H1 (cell line): ENCODE measurements around the gene ARID5B. TPM values are rescaled to one million over a fixed set of nuclear protein-coding genes. Genes with fewer than 3 reads are reported as not detected.

Experiments used
- CTCF ChIA-PET: fragments of 300-600 bp; sonication (Branson Sonifier 250); formaldehyde crosslinking; loops from one replicate; lab custom pipeline; 2021; ENCODE audit not compliant: partially characterized antibody; lab: Charles Lee
- POLR2A ChIA-PET: fragments of 300-600 bp; sonication (Branson Sonifier 250); formaldehyde crosslinking; loops from one replicate; lab custom pipeline; 2021; ENCODE audit warnings: inconsistent platforms; ENCODE audit not compliant: partially characterized antibody; lab: Charles Lee
- DNase-seq, 2 experiments: peaks; one replicate each; pipeline versions ENCODE4 v3.0.0 to v3.0.0-alpha.2; 2010 to 2022; ENCODE audit warnings: low spot score in 2 of 2, low read depth in 1 of 2, mixed read lengths in 1 of 2
- FAIRE-seq: peaks from 2 replicates; lab custom pipeline; 2011; peaks lifted over from hg19 to GRCh38; lab: Jason Lieb, UNC
- H2AFZ ChIP-seq: 2 replicates; pipeline ENCODE4 v1.8.1; 2012; ENCODE audit warnings: low read length, inconsistent platforms
- H2AK5ac ChIP-seq: 2 replicates; pipeline ENCODE4 v1.6.1; 2013; ENCODE audit warnings: low read depth, low read length
- H2BK120ac ChIP-seq: replicated peaks from 2 replicates; pipeline ENCODE3; 2013; ENCODE audit warnings: low read depth, low read length, inconsistent platforms
- H2BK12ac ChIP-seq: 2 replicates; pipeline ENCODE4 v1.6.1; 2013; ENCODE audit warnings: low read depth, low read length
- H2BK15ac ChIP-seq: 2 replicates; pipeline ENCODE4 v1.6.1; 2013; ENCODE audit warnings: low read length
- H2BK20ac ChIP-seq: 2 replicates; pipeline ENCODE4 v1.6.1; 2013; ENCODE audit warnings: low read length
- H2BK5ac ChIP-seq: 2 replicates; pipeline ENCODE4 v1.6.1; 2013; ENCODE audit warnings: low read depth, low read length
- H3K14ac ChIP-seq: 2 replicates; pipeline ENCODE4 v1.6.1; 2013; ENCODE audit warnings: inconsistent platforms; ENCODE audit not compliant: insufficient read length
- H3K18ac ChIP-seq: 2 replicates; pipeline ENCODE4 v1.6.1; 2013; ENCODE audit warnings: low read length; ENCODE audit errors: extremely low read depth
- H3K23ac ChIP-seq: 2 replicates; pipeline ENCODE4 v1.6.1; 2013; ENCODE audit warnings: inconsistent platforms; ENCODE audit not compliant: insufficient read length
- H3K23me2 ChIP-seq: 2 replicates; pipeline ENCODE4 v1.6.1; 2013; ENCODE audit warnings: low read depth, low read length
- H3K27ac ChIP-seq: 2 replicates; pipeline ENCODE4 v1.6.1; 2011; ENCODE audit warnings: low read depth, low read length, inconsistent platforms
- H3K27me3 ChIP-seq, 4 experiments: replicated peaks in 1 of 4; 1 replicate in 1 of 4; 2 replicates in 3 of 4; pipeline versions ENCODE4 v1.6.1 to v1.8.1; 2011 to 2013; ENCODE audit warnings: low read length in 3 of 4, mild to moderate bottlenecking in 3 of 4, inconsistent platforms in 2 of 4, mixed read lengths in 2 of 4, moderate library complexity in 1 of 4; ENCODE audit not compliant: control insufficient read depth in 3 of 4, insufficient read depth in 3 of 4; ENCODE audit errors: extremely low read depth in 1 of 4
- H3K36me3 ChIP-seq, 4 experiments: 2 replicates each; pipeline versions ENCODE4 v1.6.1 to v1.8.1; 2011 to 2013; ENCODE audit warnings: mild to moderate bottlenecking in 4 of 4, low read length in 3 of 4, moderate library complexity in 2 of 4, control low read depth in 1 of 4, inconsistent platforms in 1 of 4; ENCODE audit not compliant: insufficient read depth in 4 of 4, control insufficient read depth in 2 of 4
- H3K4ac ChIP-seq: replicated peaks from 2 replicates; pipeline ENCODE3; 2013; ENCODE audit warnings: low read length, low read depth, mixed read lengths, inconsistent platforms; ENCODE audit not compliant: insufficient read length
- H3K4me1 ChIP-seq, 4 experiments: replicated peaks in 1 of 4; 1 replicate in 1 of 4; 2 replicates in 3 of 4; pipeline versions ENCODE4 v1.6.1 to v1.8.1; 2011 to 2013; ENCODE audit warnings: low read length in 3 of 4, inconsistent platforms in 2 of 4, mixed read lengths in 1 of 4; ENCODE audit not compliant: insufficient read depth in 4 of 4, control insufficient read depth in 3 of 4
- H3K4me2 ChIP-seq, 2 experiments: 2 replicates each; pipeline versions ENCODE4 v1.6.1 to v1.8.1; 2011 to 2013; ENCODE audit warnings: low read depth in 2 of 2, low read length in 2 of 2, control low read depth in 1 of 2, inconsistent platforms in 1 of 2, mild to moderate bottlenecking in 1 of 2; ENCODE audit not compliant: insufficient read depth in 1 of 2
- H3K4me3 ChIP-seq, 4 experiments: fragments of 200-600, 300-600 bp in 1 of 4; sonication (generic), shearing (Covaris generic), sonication (Bioruptor Twin) in 1 of 4; 2 replicates each; pipeline versions ENCODE4 v1.5.1 to v1.8.1; 2011 to 2016; ENCODE audit warnings: low read length in 4 of 4, low read depth in 3 of 4, control low read depth in 2 of 4, inconsistent platforms in 2 of 4, mild to moderate bottlenecking in 2 of 4, mixed read lengths in 1 of 4, moderate library complexity in 1 of 4; ENCODE audit not compliant: insufficient read depth in 2 of 4; ENCODE audit errors: extremely low read depth in 1 of 4
- H3K56ac ChIP-seq: replicated peaks from 2 replicates; pipeline ENCODE3; 2013; ENCODE audit warnings: low read depth, mild to moderate bottlenecking, mixed read lengths, low read length, inconsistent platforms; ENCODE audit not compliant: insufficient read length
- H3K79me1 ChIP-seq: 2 replicates; pipeline ENCODE4 v1.6.1; 2013; ENCODE audit warnings: low read depth, low read length, control low read depth
- H3K79me2 ChIP-seq, 2 experiments: 2 replicates each; pipeline versions ENCODE4 v1.6.1 to v1.8.1; 2012 to 2013; ENCODE audit warnings: low read length in 2 of 2, mild to moderate bottlenecking in 2 of 2, inconsistent platforms in 1 of 2; ENCODE audit not compliant: insufficient read depth in 2 of 2, control insufficient read depth in 1 of 2
- H3K9ac ChIP-seq, 4 experiments: replicated peaks in 1 of 4; 1 replicate in 1 of 4; 2 replicates in 3 of 4; pipeline versions ENCODE4 v1.6.1 to v1.8.1; 2011 to 2013; ENCODE audit warnings: low read depth in 3 of 4, low read length in 3 of 4, control low read depth in 2 of 4, mild to moderate bottlenecking in 2 of 4, moderate library complexity in 2 of 4, inconsistent platforms in 1 of 4; ENCODE audit errors: extremely low read depth in 1 of 4
- H3K9me3 ChIP-seq, 2 experiments: 2 replicates each; pipeline versions ENCODE4 v1.6.1 to v1.8.1; 2012 to 2013; ENCODE audit warnings: mild to moderate bottlenecking in 2 of 2, moderate library complexity in 2 of 2, control low read depth in 1 of 2, inconsistent platforms in 1 of 2, low read depth in 1 of 2, low read length in 1 of 2, mixed read lengths in 1 of 2; ENCODE audit not compliant: insufficient read depth in 2 of 2
- H4K20me1 ChIP-seq, 2 experiments: replicated peaks in 1 of 2; 2 replicates each; pipeline versions ENCODE3 to v1.8.1; 2011 to 2013; ENCODE audit warnings: inconsistent platforms in 2 of 2, low read length in 2 of 2, mild to moderate bottlenecking in 1 of 2; ENCODE audit not compliant: insufficient read depth in 2 of 2, control insufficient read depth in 1 of 2
- H4K5ac ChIP-seq: 2 replicates; pipeline ENCODE4 v1.6.1; 2013; ENCODE audit warnings: low read length, low read depth, mixed read lengths, inconsistent platforms; ENCODE audit not compliant: insufficient read length
- H4K8ac ChIP-seq: 2 replicates; pipeline ENCODE4 v1.8.0; 2013; ENCODE audit warnings: mild to moderate bottlenecking, moderate library complexity, low read length, inconsistent platforms; ENCODE audit not compliant: insufficient read depth; ENCODE audit errors: extremely low read depth
- H4K91ac ChIP-seq: replicated peaks from 2 replicates; pipeline ENCODE3; 2013; ENCODE audit warnings: low read length, mixed read lengths, inconsistent platforms; ENCODE audit not compliant: insufficient read length
- ASH2L ChIP-seq: fragments of 200-600, 300-600 bp; sonication (generic); IDR thresholded peaks from one replicate; pipeline ENCODE4 v1.7.1; 2017; ENCODE audit warnings: low read length
- BACH1 ChIP-seq: IDR thresholded peaks from 2 replicates; pipeline ENCODE4 v1.6.1; 2012; ENCODE audit warnings: low read length, improper control_type of control experiment
- CBX5 ChIP-seq: fragments of 300-800, 300-1000 bp; sonication (generic); IDR thresholded peaks from 2 replicates; pipeline ENCODE4 v1.7.1; 2016; ENCODE audit warnings: antibody characterized with exemption, low read length, low read depth
- CBX8 ChIP-seq: fragments of 300-800, 300-1000 bp; sonication (generic); IDR thresholded peaks from 2 replicates; pipeline ENCODE4 v1.7.1; 2016; ENCODE audit warnings: low read depth, low read length, borderline replicate concordance
- HDAC6 ChIP-seq: IDR thresholded peaks from one replicate; pipeline ENCODE4 v1.7.1; 2012; ENCODE audit warnings: low read depth, mild to moderate bottlenecking, inconsistent platforms, low read length, moderate library complexity
- KDM4A ChIP-seq: IDR thresholded peaks from one replicate; pipeline ENCODE4 v1.7.1; 2012; ENCODE audit warnings: low read depth, mild to moderate bottlenecking, moderate library complexity, low read length, inconsistent platforms; ENCODE audit not compliant: severe bottlenecking
- SIRT6 ChIP-seq: IDR thresholded peaks from one replicate; pipeline ENCODE4 v1.7.1; 2012; ENCODE audit warnings: low read length, inconsistent platforms
- SP2 ChIP-seq: IDR thresholded peaks from 2 replicates; pipeline ENCODE4 v1.6.1; 2012; ENCODE audit warnings: mild to moderate bottlenecking, low read length, inconsistent platforms
- TEAD4 ChIP-seq: IDR thresholded peaks from 2 replicates; pipeline ENCODE4 v1.6.1; 2012; ENCODE audit warnings: low read depth, low read length, inconsistent platforms, mixed read lengths
- WGBS, 2 experiments: shearing (Covaris generic) in 1 of 2; methylation state at CpG; one replicate each; pipeline versions ENCODE4 v1.1.6 to v1.1.7; 2013 to 2015; ENCODE audit warnings: low lambda C conversion rate in 2 of 2, mixed read lengths in 2 of 2, inconsistent platforms in 1 of 2, low coverage in 1 of 2, missing lambda C conversion rate in 1 of 2; ENCODE audit not compliant: insufficient replicate concordance in 2 of 2, insufficient coverage in 1 of 2, insufficient read length in 1 of 2; ENCODE audit errors: extremely low coverage in 1 of 2, missing lambda C conversion rate in 1 of 2; 5-methylcytosine and 5-hydroxymethylcytosine counted together
- polyA plus RNA-seq, 7 experiments: library from polyadenylated mRNA; depleted of rRNA in 3 of 7; stranded (reverse) in 5 of 7; unstranded in 2 of 7; fragments of >200 nt in 5 of 7; fragments of 200-250 nt in 2 of 7; gene quantifications; 1 replicate in 5 of 7; 2 replicates in 1 of 7; 4 replicates in 1 of 7; pipeline versions ENCODE4 v1.2.1 to v1.2.3, GENCODE V29; 2011 to 2013; ENCODE audit warnings: missing spikeins in 2 of 7, mixed read lengths in 2 of 7
- total RNA-seq: library from RNA; stranded (reverse); fragmentation: NEBNext Ultra II Directional; extraction: Animal tissue kit (Norgen Biotek cat#: 25700); gene quantifications from 2 replicates; pipeline ENCODE4 v1.2.1, GENCODE V29; 2021

Gene ARID5B
- total and polyA plus RNA-seq, 2 of the 8 experiments (the other 6 are each of a cell fraction or from before 2014, with no cell fraction given), result 0.21 to 1.1 TPM

- CTCF ChIA-PET, result no interaction called here
- Histone ChIP-seq H2AK5ac (no peak overlapping the region), H2AFZ (no peak overlapping the region), H3K4me2 (no peak overlapping the region), H3K9ac (no peak overlapping the region), H3K14ac (no peak overlapping the region), H3K4me3 (no peak overlapping the region), H2BK20ac (no peak overlapping the region), H3K56ac (no peak overlapping the region), H2BK5ac (no peak overlapping the region), H4K8ac (no peak overlapping the region), H2BK15ac (no peak overlapping the region), H3K79me2 (no peaks in the 10 kb centered on the region), H4K91ac (no peak overlapping the region), H4K5ac (no peak overlapping the region), H3K27ac (no peak overlapping the region), H3K9me3 (no peaks in the 10 kb centered on the region), H3K27me3 (peaks cover 0 to 2% (median 0%) of the 10 kb centered on the region in 4 experiments; a peak in 2 of 7 replicates), H3K23ac (no peak overlapping the region), H3K36me3 (no peaks in the 10 kb centered on the region), H3K79me1 (no peaks in the 10 kb centered on the region), H4K20me1 (no peaks in the 10 kb centered on the region), H3K18ac (no peak overlapping the region), H2BK12ac (no peak overlapping the region), H2BK120ac (no peak overlapping the region), H3K4me1 (peaks cover 0 to 12% (median 6%) of the 10 kb centered on the region in 4 experiments; a peak in 4 of 7 replicates), H3K4ac (no peak overlapping the region), H3K23me2 (no peaks in the 10 kb centered on the region)
- 92% methylated on average over 5 of the region's 5 CpGs; no CpG with 5 or more reads in 1 of the 2 experiments for WGBS, 2 experiments
- FAIRE-seq (no peak), DNase-seq (no peak)
- POLR2A ChIA-PET, result no interaction called here
- TF ChIP-seq KDM4A (no peak), CBX8 (no peak), TEAD4 (no peak), BACH1 (no peak), ASH2L (no peak), HDAC6 (no peak), CBX5 (no peak), SIRT6 (no peak), SP2 (no peak)
These were observed 143.1 kb downstream of the ARID5B start for GRCh38 chr10:62044566-62044965.
